H1 (cell line): ENCODE results near the gene GIGYF2. TPM values are rescaled to one million over a fixed set of nuclear protein-coding genes. Genes with fewer than 3 reads are reported as not detected.
A peak's percentile ranks its signal among the peaks of the same experiment; 100 is the strongest.

Source experiments
- CTCF ChIA-PET: fragments of 300-600 bp; sonication (Branson Sonifier 250); formaldehyde crosslinking; loops from one replicate; lab custom pipeline; 2021; ENCODE audit not compliant: partially characterized antibody; lab: Charles Lee
- POLR2A ChIA-PET: fragments of 300-600 bp; sonication (Branson Sonifier 250); formaldehyde crosslinking; loops from one replicate; lab custom pipeline; 2021; ENCODE audit warnings: inconsistent platforms; ENCODE audit not compliant: partially characterized antibody; lab: Charles Lee
- DNase-seq, 2 experiments: peaks; one replicate each; pipeline versions ENCODE4 v3.0.0 to v3.0.0-alpha.2; 2010 to 2022; ENCODE audit warnings: low spot score in 2 of 2, low read depth in 1 of 2, mixed read lengths in 1 of 2
- FAIRE-seq: peaks from 2 replicates; lab custom pipeline; 2011; peaks lifted over from hg19 to GRCh38; lab: Jason Lieb, UNC
- H2AFZ ChIP-seq: 2 replicates; pipeline ENCODE4 v1.8.1; 2012; ENCODE audit warnings: low read length, inconsistent platforms
- H2AK5ac ChIP-seq: 2 replicates; pipeline ENCODE4 v1.6.1; 2013; ENCODE audit warnings: low read depth, low read length
- H2BK120ac ChIP-seq: replicated peaks from 2 replicates; pipeline ENCODE3; 2013; ENCODE audit warnings: low read depth, low read length, inconsistent platforms
- H2BK12ac ChIP-seq: 2 replicates; pipeline ENCODE4 v1.6.1; 2013; ENCODE audit warnings: low read depth, low read length
- H2BK15ac ChIP-seq: 2 replicates; pipeline ENCODE4 v1.6.1; 2013; ENCODE audit warnings: low read length
- H2BK20ac ChIP-seq: 2 replicates; pipeline ENCODE4 v1.6.1; 2013; ENCODE audit warnings: low read length
- H2BK5ac ChIP-seq: 2 replicates; pipeline ENCODE4 v1.6.1; 2013; ENCODE audit warnings: low read depth, low read length
- H3K14ac ChIP-seq: 2 replicates; pipeline ENCODE4 v1.6.1; 2013; ENCODE audit warnings: inconsistent platforms; ENCODE audit not compliant: insufficient read length
- H3K18ac ChIP-seq: 2 replicates; pipeline ENCODE4 v1.6.1; 2013; ENCODE audit warnings: low read length; ENCODE audit errors: extremely low read depth
- H3K23ac ChIP-seq: 2 replicates; pipeline ENCODE4 v1.6.1; 2013; ENCODE audit warnings: inconsistent platforms; ENCODE audit not compliant: insufficient read length
- H3K23me2 ChIP-seq: 2 replicates; pipeline ENCODE4 v1.6.1; 2013; ENCODE audit warnings: low read depth, low read length
- H3K27ac ChIP-seq: 2 replicates; pipeline ENCODE4 v1.6.1; 2011; ENCODE audit warnings: low read depth, low read length, inconsistent platforms
- H3K27me3 ChIP-seq, 4 experiments: replicated peaks in 1 of 4; 1 replicate in 1 of 4; 2 replicates in 3 of 4; pipeline versions ENCODE4 v1.6.1 to v1.8.1; 2011 to 2013; ENCODE audit warnings: low read length in 3 of 4, mild to moderate bottlenecking in 3 of 4, inconsistent platforms in 2 of 4, mixed read lengths in 2 of 4, moderate library complexity in 1 of 4; ENCODE audit not compliant: control insufficient read depth in 3 of 4, insufficient read depth in 3 of 4; ENCODE audit errors: extremely low read depth in 1 of 4
- H3K36me3 ChIP-seq, 4 experiments: 2 replicates each; pipeline versions ENCODE4 v1.6.1 to v1.8.1; 2011 to 2013; ENCODE audit warnings: mild to moderate bottlenecking in 4 of 4, low read length in 3 of 4, moderate library complexity in 2 of 4, control low read depth in 1 of 4, inconsistent platforms in 1 of 4; ENCODE audit not compliant: insufficient read depth in 4 of 4, control insufficient read depth in 2 of 4
- H3K4ac ChIP-seq: replicated peaks from 2 replicates; pipeline ENCODE3; 2013; ENCODE audit warnings: low read length, low read depth, mixed read lengths, inconsistent platforms; ENCODE audit not compliant: insufficient read length
- H3K4me1 ChIP-seq, 4 experiments: replicated peaks in 1 of 4; 1 replicate in 1 of 4; 2 replicates in 3 of 4; pipeline versions ENCODE4 v1.6.1 to v1.8.1; 2011 to 2013; ENCODE audit warnings: low read length in 3 of 4, inconsistent platforms in 2 of 4, mixed read lengths in 1 of 4; ENCODE audit not compliant: insufficient read depth in 4 of 4, control insufficient read depth in 3 of 4
- H3K4me2 ChIP-seq, 2 experiments: 2 replicates each; pipeline versions ENCODE4 v1.6.1 to v1.8.1; 2011 to 2013; ENCODE audit warnings: low read depth in 2 of 2, low read length in 2 of 2, control low read depth in 1 of 2, inconsistent platforms in 1 of 2, mild to moderate bottlenecking in 1 of 2; ENCODE audit not compliant: insufficient read depth in 1 of 2
- H3K4me3 ChIP-seq, 4 experiments: fragments of 200-600, 300-600 bp in 1 of 4; sonication (generic), shearing (Covaris generic), sonication (Bioruptor Twin) in 1 of 4; 2 replicates each; pipeline versions ENCODE4 v1.5.1 to v1.8.1; 2011 to 2016; ENCODE audit warnings: low read length in 4 of 4, low read depth in 3 of 4, control low read depth in 2 of 4, inconsistent platforms in 2 of 4, mild to moderate bottlenecking in 2 of 4, mixed read lengths in 1 of 4, moderate library complexity in 1 of 4; ENCODE audit not compliant: insufficient read depth in 2 of 4; ENCODE audit errors: extremely low read depth in 1 of 4
- H3K56ac ChIP-seq: replicated peaks from 2 replicates; pipeline ENCODE3; 2013; ENCODE audit warnings: low read depth, mild to moderate bottlenecking, mixed read lengths, low read length, inconsistent platforms; ENCODE audit not compliant: insufficient read length
- H3K79me1 ChIP-seq: 2 replicates; pipeline ENCODE4 v1.6.1; 2013; ENCODE audit warnings: low read depth, low read length, control low read depth
- H3K79me2 ChIP-seq, 2 experiments: 2 replicates each; pipeline versions ENCODE4 v1.6.1 to v1.8.1; 2012 to 2013; ENCODE audit warnings: low read length in 2 of 2, mild to moderate bottlenecking in 2 of 2, inconsistent platforms in 1 of 2; ENCODE audit not compliant: insufficient read depth in 2 of 2, control insufficient read depth in 1 of 2
- H3K9ac ChIP-seq, 4 experiments: replicated peaks in 1 of 4; 1 replicate in 1 of 4; 2 replicates in 3 of 4; pipeline versions ENCODE4 v1.6.1 to v1.8.1; 2011 to 2013; ENCODE audit warnings: low read depth in 3 of 4, low read length in 3 of 4, control low read depth in 2 of 4, mild to moderate bottlenecking in 2 of 4, moderate library complexity in 2 of 4, inconsistent platforms in 1 of 4; ENCODE audit errors: extremely low read depth in 1 of 4
- H3K9me3 ChIP-seq, 2 experiments: 2 replicates each; pipeline versions ENCODE4 v1.6.1 to v1.8.1; 2012 to 2013; ENCODE audit warnings: mild to moderate bottlenecking in 2 of 2, moderate library complexity in 2 of 2, control low read depth in 1 of 2, inconsistent platforms in 1 of 2, low read depth in 1 of 2, low read length in 1 of 2, mixed read lengths in 1 of 2; ENCODE audit not compliant: insufficient read depth in 2 of 2
- H4K20me1 ChIP-seq, 2 experiments: replicated peaks in 1 of 2; 2 replicates each; pipeline versions ENCODE3 to v1.8.1; 2011 to 2013; ENCODE audit warnings: inconsistent platforms in 2 of 2, low read length in 2 of 2, mild to moderate bottlenecking in 1 of 2; ENCODE audit not compliant: insufficient read depth in 2 of 2, control insufficient read depth in 1 of 2
- H4K5ac ChIP-seq: 2 replicates; pipeline ENCODE4 v1.6.1; 2013; ENCODE audit warnings: low read length, low read depth, mixed read lengths, inconsistent platforms; ENCODE audit not compliant: insufficient read length
- H4K8ac ChIP-seq: 2 replicates; pipeline ENCODE4 v1.8.0; 2013; ENCODE audit warnings: mild to moderate bottlenecking, moderate library complexity, low read length, inconsistent platforms; ENCODE audit not compliant: insufficient read depth; ENCODE audit errors: extremely low read depth
- H4K91ac ChIP-seq: replicated peaks from 2 replicates; pipeline ENCODE3; 2013; ENCODE audit warnings: low read length, mixed read lengths, inconsistent platforms; ENCODE audit not compliant: insufficient read length
- ASH2L ChIP-seq: fragments of 200-600, 300-600 bp; sonication (generic); IDR thresholded peaks from one replicate; pipeline ENCODE4 v1.7.1; 2017; ENCODE audit warnings: low read length
- CBX8 ChIP-seq: fragments of 300-800, 300-1000 bp; sonication (generic); IDR thresholded peaks from 2 replicates; pipeline ENCODE4 v1.7.1; 2016; ENCODE audit warnings: low read depth, low read length, borderline replicate concordance
- CHD1 ChIP-seq: IDR thresholded peaks from 2 replicates; pipeline ENCODE4 v1.6.1; 2012; ENCODE audit warnings: low read depth, low read length, improper control_type of control experiment
- CHD2 ChIP-seq: IDR thresholded peaks from 2 replicates; pipeline ENCODE4 v1.6.1; 2012; ENCODE audit warnings: low read length, improper control_type of control experiment
- KDM4A ChIP-seq: IDR thresholded peaks from one replicate; pipeline ENCODE4 v1.7.1; 2012; ENCODE audit warnings: low read depth, mild to moderate bottlenecking, moderate library complexity, low read length, inconsistent platforms; ENCODE audit not compliant: severe bottlenecking
- NRF1 ChIP-seq: IDR thresholded peaks from 2 replicates; pipeline ENCODE4 v1.6.1; 2011; ENCODE audit warnings: mild to moderate bottlenecking, low read depth, low read length, improper control_type of control experiment
- SAP30 ChIP-seq: fragments of 300-600 bp; sonication (generic); IDR thresholded peaks from 2 replicates; pipeline ENCODE4 v1.7.1; 2012; ENCODE audit warnings: low read length, moderate library complexity, mild to moderate bottlenecking, inconsistent platforms; ENCODE audit not compliant: insufficient read depth, insufficient replicate concordance
- SIRT6 ChIP-seq: IDR thresholded peaks from one replicate; pipeline ENCODE4 v1.7.1; 2012; ENCODE audit warnings: low read length, inconsistent platforms
- SP4 ChIP-seq: IDR thresholded peaks from 2 replicates; pipeline ENCODE4 v1.6.1; 2012; ENCODE audit warnings: low read length, inconsistent platforms
- WGBS, 2 experiments: shearing (Covaris generic) in 1 of 2; methylation state at CpG; one replicate each; pipeline versions ENCODE4 v1.1.6 to v1.1.7; 2013 to 2015; ENCODE audit warnings: low lambda C conversion rate in 2 of 2, mixed read lengths in 2 of 2, inconsistent platforms in 1 of 2, low coverage in 1 of 2, missing lambda C conversion rate in 1 of 2; ENCODE audit not compliant: insufficient replicate concordance in 2 of 2, insufficient coverage in 1 of 2, insufficient read length in 1 of 2; ENCODE audit errors: extremely low coverage in 1 of 2, missing lambda C conversion rate in 1 of 2; 5-methylcytosine and 5-hydroxymethylcytosine counted together
- polyA plus RNA-seq, 7 experiments: library from polyadenylated mRNA; depleted of rRNA in 3 of 7; stranded (reverse) in 5 of 7; unstranded in 2 of 7; fragments of >200 nt in 5 of 7; fragments of 200-250 nt in 2 of 7; gene quantifications; 1 replicate in 5 of 7; 2 replicates in 1 of 7; 4 replicates in 1 of 7; pipeline versions ENCODE4 v1.2.1 to v1.2.3, GENCODE V29; 2011 to 2013; ENCODE audit warnings: missing spikeins in 2 of 7, mixed read lengths in 2 of 7
- total RNA-seq: library from RNA; stranded (reverse); fragmentation: NEBNext Ultra II Directional; extraction: Animal tissue kit (Norgen Biotek cat#: 25700); gene quantifications from 2 replicates; pipeline ENCODE4 v1.2.1, GENCODE V29; 2021
- TF ChIP-seq, protein P1 (sequence below), 3 experiments: IDR thresholded peaks; 1 replicate in 2 of 3; 2 replicates in 1 of 3; pipeline versions ENCODE4 v1.5.1 to v1.6.1; 2011; ENCODE audit warnings: low read length in 3 of 3, mild to moderate bottlenecking in 3 of 3, inconsistent platforms in 2 of 3, low read depth in 1 of 3, moderate library complexity in 1 of 3; ENCODE audit not compliant: insufficient read depth in 1 of 3; ENCODE audit errors: control extremely low read depth in 1 of 3
- TF ChIP-seq, protein P2 (sequence below): IDR thresholded peaks from 2 replicates; pipeline ENCODE4 v1.6.1; 2012; ENCODE audit warnings: inconsistent platforms

GIGYF2 gene
- total and polyA plus RNA-seq, 2 of the 8 experiments (the other 6 are each of a cell fraction or from before 2014, with no cell fraction given), result 22.3 to 62.0 TPM

DNA sequence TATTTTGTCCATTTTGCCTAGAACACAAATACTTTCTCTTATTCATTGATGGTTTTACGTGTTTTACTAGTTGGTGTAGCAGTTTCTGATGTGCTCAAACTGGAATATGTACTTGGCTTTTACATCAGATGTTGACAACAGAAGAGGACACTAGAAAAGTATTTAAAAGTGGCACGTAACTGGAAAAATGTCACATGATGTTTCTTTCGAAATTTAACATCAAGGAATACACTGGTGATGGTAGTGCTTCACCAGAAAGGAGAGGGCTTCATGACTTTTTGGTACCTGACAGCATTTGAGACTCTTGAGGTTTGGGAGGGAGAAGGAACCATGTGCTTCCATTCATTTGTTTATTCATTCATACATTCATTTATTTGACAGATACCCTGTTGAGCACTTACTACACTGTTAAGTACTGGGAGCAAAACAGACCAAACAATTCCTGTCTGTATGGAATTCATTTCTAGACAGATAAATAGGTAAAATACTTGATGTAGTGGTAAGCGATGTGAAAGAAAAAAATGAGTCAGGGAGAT lies 1.5 kb downstream of the GIGYF2 start:
- Histone ChIP-seq H3K9ac (peak overlapping the region in 1 of 4 experiments; percentile 38; a peak in 2 of 7 replicates), H2BK120ac (no peak overlapping the region), H3K23me2 (peaks cover 4% of the 10 kb centered on the region), H3K79me1 (no peaks in the 10 kb centered on the region; the same call in none of the 2 replicates), H2BK12ac (no peak overlapping the region), H4K5ac (no peak overlapping the region), H3K4me3 (peak overlapping the region in 3 of 4 experiments; percentile 87 to 96 (median 94); a peak in 5 of 8 replicates), H3K14ac (no peak overlapping the region), H3K4me1 (peaks cover 0 to 8% (median 3%) of the 10 kb centered on the region in 4 experiments; a peak in 4 of 7 replicates), H3K9me3 (no peaks in the 10 kb centered on the region), H3K27ac (no peak overlapping the region), H4K91ac (no peak overlapping the region), H3K79me2 (peaks cover 19 to 60% of the 10 kb centered on the region in 2 experiments), H2AK5ac (no peak overlapping the region), H3K56ac (no peak overlapping the region), H3K27me3 (peaks cover 0 to under 1% (median 0%) of the 10 kb centered on the region in 4 experiments; a peak in 1 of 7 replicates), H3K23ac (no peak overlapping the region), H4K8ac (no peak overlapping the region), H2BK20ac (no peak overlapping the region), H3K18ac (no peak overlapping the region), H3K36me3 (peaks cover 0 to 2% (median 2%) of the 10 kb centered on the region in 4 experiments; a peak in 4 of 8 replicates), H3K4me2 (peak overlapping the region; percentile 65 to 86), H2BK5ac (no peak overlapping the region), H2BK15ac (no peak overlapping the region), H3K4ac (no peak overlapping the region), H2AFZ (no peak overlapping the region), H4K20me1 (peaks cover 0 to 4% of the 10 kb centered on the region in 2 experiments)
- DNase-seq (peak in 1 of 2 experiments; percentile 3), FAIRE-seq (no peak)
- ChIA-PET POLR2A (interaction anchor here (1.1 kb wide), 1 partner anchor 10 kb away, joined by 6 read pairs; no protein-coding TSS in a partner anchor), CTCF (no interaction called here)
- 72 to 100% methylated on average over 1 to 4 of the region's 4 CpGs for WGBS, 2 experiments
- no peak for TF ChIP-seq SP4
- TF ChIP-seq NRF1, result no peak
- no peak for TF ChIP-seq SIRT6
- TF ChIP-seq SAP30, result no peak
- no peak for TF ChIP-seq CHD1
- no peak for TF ChIP-seq CBX8
- no peak for TF ChIP-seq CHD2
- TF ChIP-seq, protein P1, sequence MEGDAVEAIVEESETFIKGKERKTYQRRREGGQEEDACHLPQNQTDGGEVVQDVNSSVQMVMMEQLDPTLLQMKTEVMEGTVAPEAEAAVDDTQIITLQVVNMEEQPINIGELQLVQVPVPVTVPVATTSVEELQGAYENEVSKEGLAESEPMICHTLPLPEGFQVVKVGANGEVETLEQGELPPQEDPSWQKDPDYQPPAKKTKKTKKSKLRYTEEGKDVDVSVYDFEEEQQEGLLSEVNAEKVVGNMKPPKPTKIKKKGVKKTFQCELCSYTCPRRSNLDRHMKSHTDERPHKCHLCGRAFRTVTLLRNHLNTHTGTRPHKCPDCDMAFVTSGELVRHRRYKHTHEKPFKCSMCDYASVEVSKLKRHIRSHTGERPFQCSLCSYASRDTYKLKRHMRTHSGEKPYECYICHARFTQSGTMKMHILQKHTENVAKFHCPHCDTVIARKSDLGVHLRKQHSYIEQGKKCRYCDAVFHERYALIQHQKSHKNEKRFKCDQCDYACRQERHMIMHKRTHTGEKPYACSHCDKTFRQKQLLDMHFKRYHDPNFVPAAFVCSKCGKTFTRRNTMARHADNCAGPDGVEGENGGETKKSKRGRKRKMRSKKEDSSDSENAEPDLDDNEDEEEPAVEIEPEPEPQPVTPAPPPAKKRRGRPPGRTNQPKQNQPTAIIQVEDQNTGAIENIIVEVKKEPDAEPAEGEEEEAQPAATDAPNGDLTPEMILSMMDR (IDR thresholded peaks at IDR 0.05; ENCODE audit: control extremely low read depth in 1 of 3, insufficient read depth in 1 of 3, low read depth in 1 of 3, low read length in 3 of 3), result no peak
- TF ChIP-seq KDM4A, result no peak
- TF ChIP-seq ASH2L, result no peak
- TF ChIP-seq, protein P2, sequence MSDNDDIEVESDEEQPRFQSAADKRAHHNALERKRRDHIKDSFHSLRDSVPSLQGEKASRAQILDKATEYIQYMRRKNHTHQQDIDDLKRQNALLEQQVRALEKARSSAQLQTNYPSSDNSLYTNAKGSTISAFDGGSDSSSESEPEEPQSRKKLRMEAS, result no peak
